ENCODE results near the gene NUP35. TPM values are rescaled to one million over a fixed set of nuclear protein-coding genes. Genes with fewer than 3 reads are reported as not detected.

The NUP35 gene
- total RNA-seq, 1 experiment from 2014 or later: 25.0 TPM

GRCh38 chr2:183117226-183117625 lies 7.0 kb upstream of the NUP35 start:
- no peak overlapping the region for H3K4me3 ChIP-seq (ENCODE audit: low read length)
- DNase-seq (no peak), ATAC-seq (no peak)
- no peaks in the 10 kb centered on the region for H3K9me2 ChIP-seq (replicated peaks; ENCODE audit: low read length)
- no peak overlapping the region for H3K27ac ChIP-seq (ENCODE audit: low read length)
- intact Hi-C loops (cut with micrococcal nuclease): no loop called here
- no peak overlapping the region for H3K4me2 ChIP-seq (ENCODE audit: low read length)
- ChIA-PET POLR2A (ENCODE audit: unreplicated experiment) (no interaction called here), CTCF (no interaction called here)
- no peaks in the 10 kb centered on the region for H3K79me2 ChIP-seq (ENCODE audit: low read length)
- H3K4me1 ChIP-seq (ENCODE audit: insufficient read depth, low read length): no peaks in the 10 kb centered on the region
- TF ChIP-seq EZH2phosphoT487 (IDR thresholded peaks at IDR 0.05; ENCODE audit: borderline replicate concordance, low read length) (no peak), CTCF (conservative IDR thresholded peaks at IDR 0.05; ENCODE audit: low read depth, low read length) (no peak)
- no peaks in the 10 kb centered on the region for H3K27me3 ChIP-seq (ENCODE audit: low read length)
- H3K36me3 ChIP-seq (ENCODE audit: low read depth, low read length): no peaks in the 10 kb centered on the region
- H3K9me3 ChIP-seq (ENCODE audit: low read length): no peaks in the 10 kb centered on the region
- no peaks in the 10 kb centered on the region for H4K20me1 ChIP-seq (ENCODE audit: low read length)
- no TSS peak for BruUV-seq (replicated peaks)
- no peak overlapping the region for H3K9ac ChIP-seq (ENCODE audit: low read length)
- no peaks in the 10 kb centered on the region for H3F3A ChIP-seq (ENCODE audit: low read length, unreplicated experiment)
- H2AFZ ChIP-seq (ENCODE audit: low read length): no peak overlapping the region

- TF ChIP-seq CTCF (conservative IDR thresholded peaks at IDR 0.05; ENCODE audit: low read depth, low read length) (no peak), EZH2 (IDR thresholded peaks at IDR 0.05; ENCODE audit: low read length, unreplicated experiment) (no peak), EZH2phosphoT487 (IDR thresholded peaks at IDR 0.05; ENCODE audit: borderline replicate concordance, low read length) (no peak)
- intact Hi-C loops (cut with micrococcal nuclease): no loop called here
- BruUV-seq (replicated peaks): no TSS peak
- Histone ChIP-seq H3K9me3 (ENCODE audit: low read length) (no peaks in the 10 kb centered on the region), H3K9me2 (replicated peaks; ENCODE audit: low read length) (no peaks in the 10 kb centered on the region), H3K4me3 (ENCODE audit: low read length) (peak overlapping the region; percentile 85), H3K9ac (ENCODE audit: low read length) (peak overlapping the region; percentile 94), H3K4me1 (ENCODE audit: insufficient read depth, low read length) (peaks cover 15% of the 10 kb centered on the region), H2AFZ (ENCODE audit: low read length) (peak overlapping the region; percentile 90), H4K20me1 (ENCODE audit: low read length) (peaks cover 19% of the 10 kb centered on the region), H3K4me2 (ENCODE audit: low read length) (peak overlapping the region; percentile 88), H3K27me3 (ENCODE audit: low read length) (no peaks in the 10 kb centered on the region), H3F3A (ENCODE audit: low read length, unreplicated experiment) (no peaks in the 10 kb centered on the region), H3K27ac (ENCODE audit: low read length) (peak overlapping the region; percentile 92), H3K79me2 (ENCODE audit: low read length) (peaks cover 40% of the 10 kb centered on the region), H3K36me3 (ENCODE audit: low read depth, low read length) (peaks cover 2% of the 10 kb centered on the region; the same call in 1 of the 2 replicates)
- no peak for DNase-seq
- ChIA-PET POLR2A (ENCODE audit: unreplicated experiment) (no interaction called here), CTCF (no interaction called here)
- ATAC-seq: peak; percentile 29
Measured at GRCh38 chr2:183123117-183123958, 905 bp upstream of the NUP35 start.

GRCh38 chr2:183123959-183124221 lies 353 bp upstream of the NUP35 start:
- BruUV-seq (replicated peaks): no TSS peak
- H3K79me2 ChIP-seq (ENCODE audit: low read length): peaks cover 45% of the 10 kb centered on the region
- no peaks in the 10 kb centered on the region for H3F3A ChIP-seq (ENCODE audit: low read length, unreplicated experiment)
- H3K4me2 ChIP-seq (ENCODE audit: low read length): peak overlapping the region; percentile 88
- TF ChIP-seq EZH2 (IDR thresholded peaks at IDR 0.05; ENCODE audit: low read length, unreplicated experiment) (no peak), CTCF (conservative IDR thresholded peaks at IDR 0.05; ENCODE audit: low read depth, low read length) (no peak), EZH2phosphoT487 (IDR thresholded peaks at IDR 0.05; ENCODE audit: borderline replicate concordance, low read length) (no peak)
- ChIA-PET POLR2A (ENCODE audit: unreplicated experiment) (no interaction called here), CTCF (no interaction called here)
- DNase-seq: no peak
- peak overlapping the region; percentile 90 for H2AFZ ChIP-seq (ENCODE audit: low read length)
- H3K9ac ChIP-seq (ENCODE audit: low read length): peak overlapping the region; percentile 94
- intact Hi-C loops (cut with micrococcal nuclease): loop anchor here (1.0 to 2.0 kb wide), 3 partner anchors 30 to 85 kb away; partner anchors contain the start of genes DUSP19 and NCKAP1
- H3K9me2 ChIP-seq (replicated peaks; ENCODE audit: low read length): no peaks in the 10 kb centered on the region
- peak overlapping the region; percentile 85 for H3K4me3 ChIP-seq (ENCODE audit: low read length)
- H3K36me3 ChIP-seq (ENCODE audit: low read depth, low read length): peaks cover 8% of the 10 kb centered on the region
- no peaks in the 10 kb centered on the region for H3K27me3 ChIP-seq (ENCODE audit: low read length)
- H4K20me1 ChIP-seq (ENCODE audit: low read length): peaks cover 21% of the 10 kb centered on the region
- H3K9me3 ChIP-seq (ENCODE audit: low read length): no peaks in the 10 kb centered on the region
- peak overlapping the region; percentile 92 for H3K27ac ChIP-seq (ENCODE audit: low read length)
- peak; percentile 14 for ATAC-seq
- H3K4me1 ChIP-seq (ENCODE audit: insufficient read depth, low read length): peaks cover 15% of the 10 kb centered on the region
